GM10248 (cell line): ENCODE measurements around the gene SLC15A5.

Experiments used
- CTCF ChIA-PET: fragments of 300-600 bp; sonication (Branson Sonifier 250); formaldehyde crosslinking; extraction: SDS; loops from one replicate; lab custom pipeline; 2021; ENCODE audit warnings: antibody characterized with exemption; lab: Yijun Ruan, JAX
- POLR2A ChIA-PET: fragments of 350-650 bp; sonication (Branson Sonifier 250); formaldehyde crosslinking; extraction: SDS; loops from one replicate; lab custom pipeline; 2020; ENCODE audit warnings: antibody characterized with exemption; lab: Yijun Ruan, JAX
- DNase-seq: peaks from one replicate; pipeline ENCODE4 v3.0.0; 2012; ENCODE audit errors: extremely low spot score
- CTCF ChIP-seq: IDR thresholded peaks from 2 replicates; pipeline ENCODE4 v1.5.1; 2012; ENCODE audit warnings: mild to moderate bottlenecking, low read depth; ENCODE audit errors: extremely low read depth, missing control alignments, control extremely low read depth

The SLC15A5 gene

DNA sequence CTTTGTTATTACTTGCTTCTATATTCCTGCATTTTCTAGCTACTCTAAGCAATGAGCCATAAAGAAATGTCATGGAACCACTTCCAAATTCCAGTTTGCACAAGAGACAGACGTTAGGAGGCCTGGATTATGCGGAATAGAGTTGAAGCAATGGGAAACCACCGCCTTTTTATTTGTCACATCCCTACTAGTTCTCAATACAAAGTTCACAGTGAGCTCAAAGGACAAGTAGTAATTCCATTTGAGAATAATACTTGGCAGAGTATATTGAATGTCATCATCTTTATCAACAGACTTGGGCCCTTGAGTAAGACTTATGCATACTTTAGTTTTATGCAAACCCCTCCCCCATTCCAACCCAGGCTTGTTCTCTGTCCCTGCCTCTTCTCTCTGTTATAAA, 3.7 kb upstream of the SLC15A5 start:
- DNase-seq, result no peak
- POLR2A ChIA-PET, result no interaction called here
- no peak for TF ChIP-seq CTCF
- CTCF ChIA-PET, result no interaction called here

- ChIA-PET CTCF (no interaction called here), POLR2A (no interaction called here)
- no peak for TF ChIP-seq CTCF
- DNase-seq, result no peak
These were observed 5.3 kb downstream of the SLC15A5 start for GRCh38 chr12:16272222-16272621.

DNA sequence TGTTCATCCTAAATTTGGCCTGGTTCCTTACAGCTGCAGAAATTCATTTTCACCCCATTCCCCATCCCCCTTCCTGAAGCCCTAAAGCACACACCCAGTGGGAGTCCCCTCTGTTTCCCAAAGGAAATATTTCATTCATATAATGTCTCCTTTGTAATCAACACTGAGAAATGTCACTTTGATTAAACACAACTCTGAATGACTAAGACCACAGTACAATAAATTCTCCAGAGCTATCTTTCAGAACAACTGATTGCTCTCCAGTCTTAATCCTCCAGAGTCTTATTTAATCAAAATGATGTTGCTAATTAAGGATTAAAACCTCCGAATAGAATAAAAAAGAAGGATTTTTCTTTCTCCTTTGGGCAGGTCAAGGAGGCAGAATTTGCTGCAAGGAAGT, 6.4 kb downstream of the SLC15A5 start:
- POLR2A ChIA-PET, result no interaction called here
- CTCF ChIA-PET, result no interaction called here
- DNase-seq, result no peak
- TF ChIP-seq CTCF, result no peak

GRCh38 chr12:16269946-16270345, 7.5 kb downstream of the SLC15A5 start:
- ChIA-PET POLR2A (no interaction called here), CTCF (interaction anchor here (0.9 kb wide), 1 partner anchor 200 kb away, joined by 3 read pairs; no protein-coding TSS in a partner anchor)
- no peak for TF ChIP-seq CTCF
- no peak for DNase-seq

DNA sequence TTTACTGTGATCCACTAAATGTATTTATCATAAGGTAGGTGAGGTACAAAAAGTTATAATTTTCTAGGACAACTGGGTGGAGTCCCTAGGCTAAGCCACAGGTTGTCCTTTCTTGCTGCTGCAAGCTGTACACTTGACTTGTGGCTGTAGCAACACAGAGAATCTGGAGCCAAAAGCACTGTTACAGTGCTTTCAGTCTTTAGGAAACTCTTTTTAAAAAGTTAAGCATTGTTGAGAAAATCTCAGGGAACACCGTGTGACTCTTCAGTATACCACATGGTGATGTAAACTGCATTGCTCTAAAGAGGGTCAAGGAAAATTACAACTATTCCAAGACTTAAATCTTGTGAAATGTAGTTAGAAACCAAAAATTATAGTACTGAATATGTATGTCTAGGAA, 11.4 kb downstream of the SLC15A5 start:
- ChIA-PET CTCF (interaction anchor here (0.9 kb wide), 1 partner anchor 18 kb away, joined by 3 read pairs; no protein-coding TSS in a partner anchor), POLR2A (no interaction called here)
- no peak for DNase-seq
- TF ChIP-seq CTCF, result no peak

- ChIA-PET POLR2A (no interaction called here), CTCF (no interaction called here)
- no peak for TF ChIP-seq CTCF
- no peak for DNase-seq
These were observed 15.5 kb downstream of the SLC15A5 start for GRCh38 chr12:16261944-16262475.
